ENCODE results near the gene ARMCX1. TPM values are rescaled to one million over a fixed set of nuclear protein-coding genes. Genes with fewer than 3 reads are reported as not detected.

ARMCX1 gene
- total and polyA plus RNA-seq, 2 donors (not counting 3 experiments of a cell fraction or from before 2014, with no cell fraction given): 11.0 to 22.4 TPM

GRCh38 chrX:101602077-101602476 is 51.7 kb downstream of the ARMCX1 start:
- Histone ChIP-seq H4K20me1 (replicated peaks; ENCODE audit: control insufficient read depth, extremely low read depth, insufficient read depth, low read length) (no peaks in the 10 kb centered on the region), H3K4me1 (ENCODE audit: control insufficient read depth, extremely low read depth, insufficient read depth, low read length) (no peaks in the 10 kb centered on the region), H3K27me3 (ENCODE audit: control insufficient read depth in 2 of 2, insufficient read depth in 2 of 2, low read length in 2 of 2) (peaks cover 2% of the 10 kb centered on the region in 2 experiments), H3K36me3 (ENCODE audit: control insufficient read depth in 2 of 2, extremely low read depth in 1 of 2, insufficient read depth in 2 of 2, low read length in 2 of 2) (no peaks in the 10 kb centered on the region), H3K9ac (replicated peaks; ENCODE audit: extremely low read depth, insufficient read depth, low read length) (no peak overlapping the region), H3K9me3 (replicated peaks; ENCODE audit: control insufficient read depth, insufficient read depth, low read length) (no peaks in the 10 kb centered on the region), H3K4me3 (replicated peaks in 1 of 3; ENCODE audit: insufficient read depth in 1 of 3, low read depth in 1 of 3, low read length in 3 of 3) (no peak overlapping the region), H3K4me2 (ENCODE audit: insufficient read depth, low read length) (no peak overlapping the region), H2AFZ (ENCODE audit: low read depth, low read length) (no peak overlapping the region), H3K79me2 (ENCODE audit: control insufficient read depth, insufficient read depth, low read length) (no peaks in the 10 kb centered on the region), H3K9me1 (replicated peaks; ENCODE audit: control insufficient read depth, extremely low read depth, insufficient read depth, low read length) (no peaks in the 10 kb centered on the region), H3K27ac (ENCODE audit: insufficient read depth, low read depth, low read length) (no peak overlapping the region)
- no TSS peak for BruUV-seq (replicated peaks)
- DNase-seq (ENCODE audit: low read depth, low spot score) (no peak), FAIRE-seq (no peak)
- dilution Hi-C loops (cut with MboI; ENCODE audit: extremely low pct_ligation_motif_present, low sequenced_read_pairs): no loop called here
- intact Hi-C loops (cut with micrococcal nuclease): no loop called here
- CTCF ChIA-PET: no interaction called here
- POLR2A ChIA-PET: no interaction called here
- TF ChIP-seq FOS (IDR thresholded peaks at IDR 0.05; ENCODE audit: borderline replicate concordance, insufficient read depth, low read length) (no peak), CTCF (IDR thresholded peaks at IDR 0.05; ENCODE audit: extremely low read depth in 1 of 2, insufficient read depth in 1 of 2, low read depth in 1 of 2, low read length in 2 of 2) (no peak)

Other genes starting within 250 kb of the ARMCX1 start
- gene TIMM8A, start 201.8 kb upstream of the ARMCX1 start, total RNA-seq: 15.2 and 17.5 TPM in 2 replicates
- gene TIMM8A, start 201.8 kb upstream of the ARMCX1 start, polyA plus RNA-seq: 10.9 and 11.3 TPM in 2 replicates
- gene BTK, start 164.4 kb upstream of the ARMCX1 start, total RNA-seq: 0.13 TPM in 1 of 2 replicates, not detected in the other
- gene BTK, start 164.4 kb upstream of the ARMCX1 start, polyA plus RNA-seq: 0.11 and 0.21 TPM in 2 replicates
- gene RPL36A, start 159.5 kb upstream of the ARMCX1 start, total RNA-seq: 284 and 329 TPM in 2 replicates
- 901 and 1,196 TPM in 2 replicates for gene RPL36A, start 159.5 kb upstream of the ARMCX1 start, polyA plus RNA-seq
- 36.8 and 39.4 TPM in 2 replicates for gene GLA, start 142.6 kb upstream of the ARMCX1 start, total RNA-seq
- 30.6 and 33.0 TPM in 2 replicates for gene GLA, start 142.6 kb upstream of the ARMCX1 start, polyA plus RNA-seq
- 58.5 and 59.1 TPM in 2 replicates for gene HNRNPH2, start 142.3 kb upstream of the ARMCX1 start, total RNA-seq
- gene HNRNPH2, start 142.3 kb upstream of the ARMCX1 start, polyA plus RNA-seq: 17.0 and 29.3 TPM in 2 replicates
- 17.6 and 19.9 TPM in 2 replicates for gene ARMCX4, start 65.1 kb upstream of the ARMCX1 start, total RNA-seq
- gene ARMCX4, start 65.1 kb upstream of the ARMCX1 start, polyA plus RNA-seq: 3.8 and 4.7 TPM in 2 replicates
- 91.9 and 98.6 TPM in 2 replicates for gene ARMCX6, start 67.5 kb downstream of the ARMCX1 start, total RNA-seq
- gene ARMCX6, start 67.5 kb downstream of the ARMCX1 start, polyA plus RNA-seq: 71.7 and 73.4 TPM in 2 replicates
- gene ARMCX3, start 72.6 kb downstream of the ARMCX1 start, total RNA-seq: 60.1 and 61.0 TPM in 2 replicates
- 22.7 and 27.7 TPM in 2 replicates for gene ARMCX3, start 72.6 kb downstream of the ARMCX1 start, polyA plus RNA-seq
- 75.2 and 103 TPM in 2 replicates for gene ARMCX2, start 109.3 kb downstream of the ARMCX1 start, total RNA-seq
- gene ARMCX2, start 109.3 kb downstream of the ARMCX1 start, polyA plus RNA-seq: 37.4 and 41.4 TPM in 2 replicates